ENCODE measurements around the gene IL18R1. TPM values are rescaled to one million over a fixed set of nuclear protein-coding genes. Genes with fewer than 3 reads are reported as not detected.

The IL18R1 gene
- total RNA-seq, 1 donor, result 4.7 TPM

DNA sequence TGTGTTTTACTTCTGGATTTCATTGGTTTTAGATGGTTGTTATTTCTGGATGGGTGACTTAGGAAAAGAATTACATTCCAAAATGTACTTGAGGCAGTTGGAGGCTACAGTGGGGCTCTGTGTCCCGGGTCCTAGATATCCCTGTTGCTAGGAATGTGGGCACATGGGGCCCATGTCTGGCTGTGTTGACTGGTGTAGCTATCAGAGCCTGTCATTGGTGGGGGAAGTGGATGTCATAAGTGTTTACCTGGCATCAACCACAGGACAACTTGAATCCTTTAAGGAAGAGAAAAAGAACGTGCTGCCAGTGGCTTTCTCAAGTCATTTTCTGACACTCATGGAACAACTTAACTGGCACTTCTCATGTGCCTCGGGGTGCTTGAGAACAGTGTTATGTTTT lies 30.4 kb downstream of the IL18R1 start:
- H3K4me3 ChIP-seq (ENCODE audit: low read depth, low read length), result no peak overlapping the region
- DNase-seq (ENCODE audit: low read depth), result no peak
- TF ChIP-seq, protein P1, sequence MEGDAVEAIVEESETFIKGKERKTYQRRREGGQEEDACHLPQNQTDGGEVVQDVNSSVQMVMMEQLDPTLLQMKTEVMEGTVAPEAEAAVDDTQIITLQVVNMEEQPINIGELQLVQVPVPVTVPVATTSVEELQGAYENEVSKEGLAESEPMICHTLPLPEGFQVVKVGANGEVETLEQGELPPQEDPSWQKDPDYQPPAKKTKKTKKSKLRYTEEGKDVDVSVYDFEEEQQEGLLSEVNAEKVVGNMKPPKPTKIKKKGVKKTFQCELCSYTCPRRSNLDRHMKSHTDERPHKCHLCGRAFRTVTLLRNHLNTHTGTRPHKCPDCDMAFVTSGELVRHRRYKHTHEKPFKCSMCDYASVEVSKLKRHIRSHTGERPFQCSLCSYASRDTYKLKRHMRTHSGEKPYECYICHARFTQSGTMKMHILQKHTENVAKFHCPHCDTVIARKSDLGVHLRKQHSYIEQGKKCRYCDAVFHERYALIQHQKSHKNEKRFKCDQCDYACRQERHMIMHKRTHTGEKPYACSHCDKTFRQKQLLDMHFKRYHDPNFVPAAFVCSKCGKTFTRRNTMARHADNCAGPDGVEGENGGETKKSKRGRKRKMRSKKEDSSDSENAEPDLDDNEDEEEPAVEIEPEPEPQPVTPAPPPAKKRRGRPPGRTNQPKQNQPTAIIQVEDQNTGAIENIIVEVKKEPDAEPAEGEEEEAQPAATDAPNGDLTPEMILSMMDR (IDR thresholded peaks at IDR 0.05; ENCODE audit: insufficient read depth, low read length), result no peak

DNA sequence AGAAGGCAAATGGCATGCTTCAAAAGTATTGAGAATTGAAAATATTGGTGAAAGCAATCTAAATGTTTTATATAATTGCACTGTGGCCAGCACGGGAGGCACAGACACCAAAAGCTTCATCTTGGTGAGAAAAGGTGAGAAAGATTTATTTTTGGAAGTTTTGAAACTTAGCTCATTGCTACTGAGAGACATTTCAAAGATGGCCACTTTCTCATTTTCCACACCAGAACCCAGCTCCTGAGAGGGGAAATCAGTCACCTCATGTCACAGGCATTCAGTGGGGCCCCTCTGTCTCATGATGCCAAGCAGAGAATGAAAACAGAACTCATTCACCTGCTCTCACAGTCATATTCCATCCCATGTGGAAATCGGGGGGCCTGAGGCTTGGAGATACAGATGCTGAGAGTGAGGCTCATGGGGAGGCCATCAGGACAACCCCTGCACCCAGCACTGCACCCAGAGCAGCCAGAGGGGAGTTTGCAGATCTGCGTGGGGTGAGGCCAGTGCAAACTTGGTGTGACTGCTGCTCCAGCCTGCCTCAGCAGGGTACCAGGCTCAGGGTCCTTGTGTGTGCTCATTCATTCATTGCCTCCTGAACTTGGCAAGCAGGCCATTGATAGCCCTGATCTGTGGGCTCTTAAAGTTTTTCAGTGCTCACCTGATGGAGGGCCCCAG lies 31.4 kb downstream of the IL18R1 start:
- no peak for DNase-seq (ENCODE audit: low read depth)
- TF ChIP-seq, protein P1 (IDR thresholded peaks at IDR 0.05; ENCODE audit: insufficient read depth, low read length), result no peak
- H3K4me3 ChIP-seq (ENCODE audit: low read depth, low read length), result no peak overlapping the region

DNA sequence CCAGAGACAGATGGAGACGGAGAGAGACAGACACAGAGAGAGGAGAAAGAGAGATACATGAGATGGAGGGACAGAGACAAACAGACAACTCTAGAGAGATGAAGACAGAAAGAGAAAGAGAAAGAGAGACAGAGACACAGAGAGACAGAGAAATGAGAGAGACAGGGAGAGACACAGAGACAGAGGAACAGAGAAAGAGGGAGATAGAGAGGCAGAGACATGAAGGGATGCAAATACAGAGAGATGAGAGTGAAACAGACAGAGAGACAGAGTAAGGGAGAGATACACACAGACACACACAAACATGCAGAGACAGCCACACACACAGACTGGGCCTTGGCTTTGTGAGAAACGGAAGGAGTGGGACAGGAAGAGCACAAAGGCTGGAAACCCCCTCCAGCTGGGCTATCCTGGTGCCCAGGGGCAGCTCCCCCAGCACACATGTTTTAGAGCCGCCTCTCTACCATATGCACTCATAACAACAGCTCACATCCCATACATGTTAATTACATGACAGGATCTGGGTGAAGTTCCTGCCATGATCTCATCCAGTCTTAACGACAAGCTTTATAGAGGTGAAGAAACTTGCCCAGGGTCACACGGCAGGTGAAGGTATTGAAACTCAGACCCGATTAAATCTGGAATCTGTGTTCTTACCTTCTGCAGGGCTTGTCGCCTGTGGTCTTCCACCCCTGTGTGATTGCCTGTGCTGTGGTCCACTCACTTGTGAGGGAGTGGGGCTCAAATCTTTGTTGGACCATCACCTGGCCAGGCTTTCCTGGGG lies 32.4 kb downstream of the IL18R1 start:
- TF ChIP-seq, protein P1 (IDR thresholded peaks at IDR 0.05; ENCODE audit: insufficient read depth, low read length), result no peak
- H3K4me3 ChIP-seq (ENCODE audit: low read depth, low read length), result no peak overlapping the region
- no peak for DNase-seq (ENCODE audit: low read depth)

DNA sequence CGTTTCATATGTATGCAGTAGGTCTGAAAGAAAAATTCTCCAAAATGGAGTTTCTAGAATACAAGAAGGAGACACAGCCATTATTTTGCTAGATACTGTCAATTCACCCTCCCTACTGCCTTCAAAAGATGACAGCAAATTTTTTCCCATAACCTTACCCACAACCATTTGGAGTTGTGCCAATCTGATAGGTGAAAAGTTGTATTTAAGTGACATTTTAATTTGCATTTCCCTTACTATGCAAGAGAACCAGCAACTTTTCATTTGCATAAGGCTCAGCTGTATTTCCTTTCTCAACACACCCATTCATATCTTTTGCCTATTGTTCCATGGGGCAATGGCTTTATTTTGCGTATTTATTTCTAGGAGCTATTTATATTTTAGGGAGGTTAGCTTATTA lies 36.0 kb downstream of the IL18R1 start:
- DNase-seq (ENCODE audit: low read depth), result no peak
- H3K4me3 ChIP-seq (ENCODE audit: low read depth, low read length), result no peak overlapping the region
- TF ChIP-seq, protein P1 (IDR thresholded peaks at IDR 0.05; ENCODE audit: insufficient read depth, low read length), result no peak

DNA sequence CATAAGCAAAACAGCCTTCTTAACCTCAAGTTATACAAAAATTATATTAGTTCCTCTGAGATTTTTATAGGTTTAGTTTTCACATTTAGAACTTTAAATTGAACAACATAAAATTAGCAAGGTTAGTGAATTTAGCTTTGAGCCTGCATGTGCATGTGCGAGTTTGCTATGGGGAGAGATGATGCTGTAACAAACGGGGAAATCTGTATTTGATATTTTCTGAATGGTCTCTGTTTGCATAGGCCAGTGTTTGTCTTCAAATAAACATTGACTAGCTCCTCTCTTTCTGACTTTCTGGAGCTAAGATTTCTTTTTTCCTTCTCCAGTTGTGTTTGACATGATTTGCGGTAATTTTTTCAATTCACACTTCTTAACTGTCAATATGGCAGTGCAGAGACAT lies 36.5 kb downstream of the IL18R1 start:
- no peak overlapping the region for H3K4me3 ChIP-seq (ENCODE audit: low read depth, low read length)

DNA sequence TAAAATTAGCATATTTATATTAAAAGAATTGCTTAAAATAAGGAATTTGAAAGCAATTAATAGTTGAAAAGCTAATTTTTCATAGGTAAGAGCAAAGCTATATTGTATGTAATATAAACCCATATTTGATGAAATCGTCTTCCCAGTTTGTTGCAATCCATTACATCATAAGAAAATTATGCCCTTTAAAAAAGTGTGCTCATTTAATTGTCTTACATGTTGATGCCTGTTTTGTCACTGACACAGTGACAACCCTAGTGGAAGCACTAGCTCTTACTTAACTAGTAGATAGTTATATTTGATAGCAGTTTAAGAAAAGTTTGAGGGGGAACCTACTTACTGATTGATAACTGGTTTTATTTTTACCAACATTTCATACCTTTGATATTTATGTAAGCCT lies 37.3 kb downstream of the IL18R1 start:
- H3K4me3 ChIP-seq (ENCODE audit: low read depth, low read length), result no peak overlapping the region
- TF ChIP-seq, protein P1 (IDR thresholded peaks at IDR 0.05; ENCODE audit: insufficient read depth, low read length), result no peak
- no peak for DNase-seq (ENCODE audit: low read depth)

More for the DNA sequence above, 36.5 kb downstream of the IL18R1 start:
- DNase-seq (ENCODE audit: low read depth), result no peak
- TF ChIP-seq, protein P1 (IDR thresholded peaks at IDR 0.05; ENCODE audit: insufficient read depth, low read length), result no peak

Measured in fibroblast of the aortic adventitia (primary cell).